GM12872 (cell line): ENCODE measurements around the gene MMEL1.
A peak's percentile ranks its signal among the peaks of the same experiment; 100 is the strongest.

ENCODE experiments used
- TF ChIP-seq, protein P1 (sequence below): IDR thresholded peaks from 3 replicates; pipeline ENCODE4 v1.5.1; 2011; ENCODE audit warnings: low read depth, mild to moderate bottlenecking, low read length, moderate library complexity; ENCODE audit not compliant: insufficient read depth

Gene MMEL1

DNA sequence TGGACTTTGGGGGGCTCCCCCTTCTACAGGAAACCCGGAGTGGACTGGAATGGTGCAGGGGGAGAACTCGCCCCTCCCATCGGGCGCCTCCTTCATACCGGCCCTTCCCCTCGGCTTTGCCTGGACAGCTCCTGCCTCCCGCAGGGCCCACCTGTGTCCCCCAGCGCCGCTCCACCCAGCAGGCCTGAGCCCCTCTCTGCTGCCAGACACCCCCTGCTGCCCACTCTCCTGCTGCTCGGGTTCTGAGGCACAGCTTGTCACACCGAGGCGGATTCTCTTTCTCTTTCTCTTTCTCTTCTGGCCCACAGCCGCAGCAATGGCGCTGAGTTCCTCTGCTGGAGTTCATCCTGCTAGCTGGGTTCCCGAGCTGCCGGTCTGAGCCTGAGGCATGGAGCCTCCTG lies 76.5 kb downstream of the MMEL1 start, which contains the start of gene TNFRSF14:
Gene TNFRSF14, plus strand, starts transcription at position 95 of the 401 bp plus-strand sequence. Its CDS starts 294 bp downstream, at position 389.
- TF ChIP-seq, protein P1, sequence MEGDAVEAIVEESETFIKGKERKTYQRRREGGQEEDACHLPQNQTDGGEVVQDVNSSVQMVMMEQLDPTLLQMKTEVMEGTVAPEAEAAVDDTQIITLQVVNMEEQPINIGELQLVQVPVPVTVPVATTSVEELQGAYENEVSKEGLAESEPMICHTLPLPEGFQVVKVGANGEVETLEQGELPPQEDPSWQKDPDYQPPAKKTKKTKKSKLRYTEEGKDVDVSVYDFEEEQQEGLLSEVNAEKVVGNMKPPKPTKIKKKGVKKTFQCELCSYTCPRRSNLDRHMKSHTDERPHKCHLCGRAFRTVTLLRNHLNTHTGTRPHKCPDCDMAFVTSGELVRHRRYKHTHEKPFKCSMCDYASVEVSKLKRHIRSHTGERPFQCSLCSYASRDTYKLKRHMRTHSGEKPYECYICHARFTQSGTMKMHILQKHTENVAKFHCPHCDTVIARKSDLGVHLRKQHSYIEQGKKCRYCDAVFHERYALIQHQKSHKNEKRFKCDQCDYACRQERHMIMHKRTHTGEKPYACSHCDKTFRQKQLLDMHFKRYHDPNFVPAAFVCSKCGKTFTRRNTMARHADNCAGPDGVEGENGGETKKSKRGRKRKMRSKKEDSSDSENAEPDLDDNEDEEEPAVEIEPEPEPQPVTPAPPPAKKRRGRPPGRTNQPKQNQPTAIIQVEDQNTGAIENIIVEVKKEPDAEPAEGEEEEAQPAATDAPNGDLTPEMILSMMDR, result peak; percentile 30; the same call in 2 of the 3 replicates

DNA sequence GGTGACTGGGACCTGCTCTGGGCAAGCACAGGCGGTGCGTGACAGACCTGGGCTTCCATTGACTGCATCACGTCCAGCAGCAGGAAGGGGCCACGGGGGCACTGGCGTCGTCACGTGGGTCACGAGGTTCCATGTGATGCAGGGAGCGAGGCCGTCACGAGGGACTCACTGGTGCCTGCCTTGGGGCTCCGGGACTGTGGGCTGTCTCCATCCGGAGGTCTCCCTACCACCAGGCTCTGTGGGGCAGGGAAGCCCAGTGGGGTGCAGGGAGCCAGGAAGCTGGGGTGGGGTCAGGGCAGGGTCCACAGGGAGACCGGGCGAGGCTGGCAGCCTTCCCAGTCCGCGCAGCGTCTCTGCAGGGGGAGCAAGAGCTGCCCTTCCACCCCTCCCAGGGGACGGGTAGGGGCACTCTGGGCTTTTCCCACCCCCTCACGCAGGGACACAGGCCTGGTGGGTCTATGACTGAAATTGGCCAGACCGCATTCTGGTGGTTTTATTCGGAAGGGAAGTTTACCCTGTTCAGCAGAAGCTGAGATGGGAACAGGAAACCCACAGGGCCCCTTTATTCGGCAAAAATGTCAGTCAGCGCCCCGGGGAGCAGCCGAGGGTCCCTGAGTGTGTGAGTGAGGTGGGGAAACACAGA lies 77.1 kb downstream of the MMEL1 start:
- TF ChIP-seq, protein P1, result no peak

DNA sequence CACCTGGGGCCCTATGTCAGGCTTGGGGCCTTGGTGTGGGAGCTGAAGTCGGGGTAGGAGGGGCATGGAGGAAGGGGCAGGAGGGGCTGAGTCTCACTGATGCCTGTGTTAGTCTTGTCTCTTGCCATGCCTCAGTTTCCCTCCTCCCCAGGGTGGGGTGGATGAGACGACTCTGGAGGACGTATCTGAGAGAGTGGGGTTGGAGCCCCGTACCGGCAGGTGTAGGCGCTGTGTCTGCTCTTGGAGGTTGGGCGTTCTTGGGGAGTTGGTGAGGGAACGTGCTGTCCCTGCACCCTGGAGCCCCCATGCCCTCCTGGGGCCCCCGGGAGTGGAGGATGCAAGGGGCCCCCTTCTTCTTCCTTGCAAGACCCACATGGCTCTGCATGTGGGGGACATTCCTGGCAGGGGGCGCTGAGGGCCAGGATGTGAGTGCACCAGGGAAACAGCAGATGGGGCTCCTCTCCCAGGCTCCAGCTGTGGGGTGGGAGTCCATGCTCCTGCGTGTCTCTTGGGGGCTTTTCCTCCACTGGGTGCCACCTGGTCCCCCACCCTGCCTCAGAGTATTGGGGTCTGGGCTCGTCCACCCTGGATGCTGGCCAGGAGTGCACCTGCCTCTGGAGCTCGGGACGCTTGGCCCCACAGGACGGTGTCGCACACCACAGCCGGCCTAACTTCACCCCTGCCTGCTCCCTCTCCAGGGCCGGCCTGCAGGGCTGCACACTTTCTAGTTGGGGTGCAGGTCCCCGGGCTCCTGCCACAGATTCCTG lies 78.0 kb downstream of the MMEL1 start:
- TF ChIP-seq, protein P1, result peak; percentile 83

DNA sequence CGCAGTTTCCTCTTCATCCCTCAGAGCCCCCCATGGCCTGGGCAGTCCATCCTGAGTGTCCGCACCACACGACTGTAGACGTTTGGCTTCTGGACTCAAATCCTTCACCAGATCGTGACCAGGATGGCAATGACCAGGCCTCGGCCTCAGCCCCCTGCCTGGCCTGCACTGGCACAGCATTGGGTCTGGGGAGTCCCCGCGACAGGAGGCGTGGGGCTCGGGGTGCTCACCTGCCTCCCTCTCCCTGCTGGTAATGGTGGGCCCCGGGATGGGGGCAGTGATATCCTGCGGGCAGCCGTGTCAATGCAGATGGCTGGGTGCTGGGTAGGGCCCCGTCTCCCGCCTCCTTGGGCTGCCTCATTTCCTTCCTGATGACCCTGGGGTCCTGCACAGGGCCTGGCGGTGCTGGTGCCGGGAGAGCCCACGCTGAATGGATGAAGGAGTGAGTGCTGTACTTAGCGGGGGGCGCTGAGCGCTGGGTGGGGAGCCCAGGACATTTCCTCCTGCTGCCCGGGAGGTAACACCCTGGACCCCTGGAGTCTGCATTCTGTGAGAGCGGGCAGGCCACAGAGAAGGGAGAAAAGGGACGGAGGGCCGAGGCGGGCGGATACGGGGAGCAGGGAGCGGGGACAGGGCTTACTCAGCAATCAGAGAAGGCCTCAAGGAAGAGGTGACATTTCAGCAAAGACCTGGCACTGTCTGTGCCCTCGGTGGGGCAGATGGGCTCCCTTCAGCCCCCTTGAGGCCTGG lies 78.8 kb downstream of the MMEL1 start:
- TF ChIP-seq, protein P1, result no peak

DNA sequence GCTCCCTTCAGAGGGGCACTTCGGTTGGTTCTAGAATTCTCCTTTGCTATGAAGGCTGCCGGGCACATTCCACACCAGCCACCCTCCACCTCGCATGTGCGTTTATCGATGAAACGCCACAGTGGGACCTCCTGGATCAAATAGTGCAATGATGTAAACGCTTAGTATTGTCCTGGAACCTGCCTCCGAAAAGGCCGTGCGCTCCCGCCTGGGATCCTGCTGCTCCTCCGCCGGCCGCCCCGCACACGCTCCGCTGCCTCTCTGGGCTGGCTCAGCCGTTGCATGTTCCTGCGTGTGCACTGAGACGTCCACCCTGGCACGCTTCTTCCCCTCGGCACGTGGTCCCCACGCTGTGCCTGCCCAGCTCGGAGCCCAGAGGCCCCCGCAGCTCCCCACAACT lies 80.6 kb downstream of the MMEL1 start:
- TF ChIP-seq, protein P1, result no peak

DNA sequence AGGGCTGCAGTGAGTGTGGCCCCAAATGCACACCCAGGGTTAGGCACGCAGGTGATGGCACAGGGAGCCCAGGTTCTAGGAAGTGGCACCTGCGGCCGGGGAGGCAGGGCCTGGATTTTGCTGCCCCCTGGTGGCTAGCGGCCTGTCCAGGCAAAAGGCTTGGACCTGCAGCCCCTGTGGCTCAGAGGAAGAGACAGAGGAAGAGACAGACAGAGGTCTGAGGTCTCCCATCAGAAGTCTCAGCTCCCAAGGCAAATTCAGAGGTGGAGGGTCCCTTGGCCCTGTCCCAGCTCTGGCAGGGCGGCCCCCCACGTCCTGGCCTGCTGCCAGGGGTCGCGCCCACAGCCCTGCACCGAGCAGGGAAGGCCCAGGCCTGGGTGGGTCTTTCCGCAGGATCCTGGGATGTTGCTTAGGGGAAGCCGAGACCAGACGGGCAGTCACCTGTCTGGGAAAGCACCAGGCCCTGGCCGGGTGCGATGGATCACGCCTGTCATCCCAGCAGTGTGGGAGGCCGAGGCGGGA lies 84.7 kb downstream of the MMEL1 start:
- TF ChIP-seq, protein P1, result peak; percentile 94
